Activated CD4-positive, alpha-beta T cell treated with anti-CD3 and anti-CD28 coated beads, Interleukin-2, amount 10 ng/mL, durations not matched to agents 7 days and 5 days (primary cell): ENCODE measurements around the gene USP28. TPM values are rescaled to one million over a fixed set of nuclear protein-coding genes. Genes with fewer than 3 reads are reported as not detected.
A peak's percentile ranks its signal among the peaks of the same experiment; 100 is the strongest.
"Not testable (repeated sequence)": the region's sequence is repeated elsewhere in the genome, so short reads cannot be mapped to it uniquely, and the experiment has no call there.

Experiments used
- CTCF ChIA-PET: fragments of 350-600 bp; sonication (Branson Sonifier 250); formaldehyde crosslinking; loops from one replicate; lab custom pipeline; 2021; ENCODE audit warnings: antibody characterized with exemption; lab: Charles Lee
- POLR2A ChIA-PET: fragments of 350-600 bp; sonication (Branson Sonifier 250); formaldehyde crosslinking; loops from one replicate; lab custom pipeline; 2021; ENCODE audit warnings: antibody characterized with exemption; lab: Charles Lee
- DNase-seq: peaks from one replicate; pipeline ENCODE4 v3.0.0-alpha.2; 2020
- H3K27ac Mint-ChIP-seq: one replicate; pipeline ENCODE4 v1.8.0; 2021; ENCODE audit warnings: mild to moderate bottlenecking, moderate library complexity, mixed read lengths
- H3K27me3 Mint-ChIP-seq: one replicate; pipeline ENCODE4 v1.8.0; 2021; ENCODE audit warnings: mixed read lengths
- H3K36me3 Mint-ChIP-seq: one replicate; pipeline ENCODE4 v1.8.0; 2021; ENCODE audit warnings: low read depth, mixed read lengths
- H3K4me1 Mint-ChIP-seq: one replicate; pipeline ENCODE4 v1.8.0; 2021; ENCODE audit warnings: mixed read lengths
- H3K4me3 Mint-ChIP-seq: one replicate; pipeline ENCODE4 v1.8.0; 2021; ENCODE audit warnings: mild to moderate bottlenecking, moderate library complexity, mixed read lengths
- H3K9me3 Mint-ChIP-seq: one replicate; pipeline ENCODE4 v1.8.0; 2021; ENCODE audit warnings: mixed read lengths
- total RNA-seq, 2 experiments: library from RNA; stranded (reverse); gene quantifications; one replicate each; pipeline ENCODE4 v1.2.3, GENCODE V29; 2021

Gene USP28
- total RNA-seq, 2 experiments from 2014 or later = 36.7 to 36.9 TPM

DNA sequence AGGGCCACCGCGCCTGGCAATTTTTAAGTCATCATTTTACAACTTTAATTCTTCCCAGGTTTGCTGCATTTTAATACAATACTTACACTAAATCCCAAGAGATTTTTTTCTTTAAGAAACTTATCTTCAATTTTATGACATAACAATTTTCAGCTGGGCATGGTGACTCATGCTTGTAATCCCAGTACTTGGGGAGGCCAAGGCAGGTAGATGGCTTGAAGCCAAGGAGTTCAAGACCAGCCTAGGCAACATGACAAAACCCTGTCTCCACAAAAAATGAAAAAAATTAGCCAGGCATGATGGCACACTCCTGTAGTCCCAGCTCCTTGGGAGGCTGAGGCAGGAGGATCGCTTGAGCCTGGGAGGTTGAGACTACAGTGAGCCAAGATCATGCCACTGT, 56.9 kb downstream of the USP28 start:
- H3K9me3 Mint-ChIP-seq = no peaks in the 10 kb centered on the region
- no peaks in the 10 kb centered on the region for H3K4me1 Mint-ChIP-seq
- ChIA-PET CTCF (interaction anchor here (1.1 to 1.5 kb wide), 2 partner anchors 21 to 23 kb away, joined by 3 read pairs; no protein-coding TSS in a partner anchor), POLR2A (no interaction called here)
- H3K27ac Mint-ChIP-seq = no peak overlapping the region
- DNase-seq = no peak
- H3K27me3 Mint-ChIP-seq = no peaks in the 10 kb centered on the region
- peaks cover 32% of the 10 kb centered on the region for H3K36me3 Mint-ChIP-seq
- H3K4me3 Mint-ChIP-seq = no peak overlapping the region

DNA sequence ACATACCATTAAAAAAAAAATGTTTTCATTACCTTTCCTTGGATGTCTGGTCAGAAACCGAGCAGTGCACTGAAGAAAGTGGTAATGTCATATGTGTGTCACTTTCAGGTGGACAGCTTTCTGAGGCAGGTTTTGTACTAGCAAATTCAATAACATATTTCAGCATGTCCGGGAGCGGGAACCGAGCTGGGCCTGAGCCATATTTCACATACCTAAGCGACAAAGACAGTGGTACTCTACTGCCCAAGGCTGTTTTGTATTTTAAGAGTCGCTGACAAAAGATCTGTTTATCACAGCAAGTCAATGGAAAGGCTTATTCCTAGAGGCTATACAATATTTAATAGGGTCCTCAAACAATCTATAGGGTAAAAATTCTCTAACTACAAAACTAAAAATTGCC, 57.7 kb downstream of the USP28 start:
- no peaks in the 10 kb centered on the region for H3K27me3 Mint-ChIP-seq
- H3K4me3 Mint-ChIP-seq = no peak overlapping the region
- peaks cover 32% of the 10 kb centered on the region for H3K36me3 Mint-ChIP-seq
- ChIA-PET CTCF (interaction anchor here (0.7 to 1.5 kb wide), 3 partner anchors 22 to 51 kb away, joined by 3 read pairs; no protein-coding TSS in a partner anchor), POLR2A (no interaction called here)
- no peak for DNase-seq
- H3K4me1 Mint-ChIP-seq = no peaks in the 10 kb centered on the region
- H3K27ac Mint-ChIP-seq = no peak overlapping the region
- H3K9me3 Mint-ChIP-seq = no peaks in the 10 kb centered on the region

DNA sequence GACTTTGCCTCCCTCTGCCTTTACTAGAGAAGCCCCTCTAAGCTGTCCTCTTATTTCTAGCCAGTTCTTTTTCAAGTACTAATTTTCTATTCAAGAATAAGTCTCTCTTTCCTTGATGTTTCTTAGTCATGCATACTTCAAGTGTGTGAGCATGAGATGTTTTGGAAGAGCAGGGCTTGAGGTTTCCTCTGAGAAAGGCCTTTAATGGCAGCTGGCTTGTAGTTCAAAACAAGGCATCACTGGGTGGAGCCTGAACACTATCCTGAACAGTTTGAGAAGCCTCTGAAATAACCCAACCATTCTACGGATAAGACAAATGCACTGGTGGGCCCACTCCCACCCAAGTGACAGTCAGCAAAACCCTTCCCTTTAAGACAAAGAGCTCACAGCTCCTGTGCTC, 58.2 kb downstream of the USP28 start:
- ChIA-PET POLR2A (no interaction called here), CTCF (interaction anchor here (0.7 to 1.5 kb wide), 3 partner anchors 22 to 52 kb away, joined by 3 read pairs; no protein-coding TSS in a partner anchor)
- Mint-ChIP-seq H3K4me1 (no peaks in the 10 kb centered on the region), H3K4me3 (no peak overlapping the region), H3K9me3 (no peaks in the 10 kb centered on the region), H3K36me3 (peaks cover 31% of the 10 kb centered on the region), H3K27me3 (no peaks in the 10 kb centered on the region), H3K27ac (no peak overlapping the region)
- DNase-seq = no peak

DNA sequence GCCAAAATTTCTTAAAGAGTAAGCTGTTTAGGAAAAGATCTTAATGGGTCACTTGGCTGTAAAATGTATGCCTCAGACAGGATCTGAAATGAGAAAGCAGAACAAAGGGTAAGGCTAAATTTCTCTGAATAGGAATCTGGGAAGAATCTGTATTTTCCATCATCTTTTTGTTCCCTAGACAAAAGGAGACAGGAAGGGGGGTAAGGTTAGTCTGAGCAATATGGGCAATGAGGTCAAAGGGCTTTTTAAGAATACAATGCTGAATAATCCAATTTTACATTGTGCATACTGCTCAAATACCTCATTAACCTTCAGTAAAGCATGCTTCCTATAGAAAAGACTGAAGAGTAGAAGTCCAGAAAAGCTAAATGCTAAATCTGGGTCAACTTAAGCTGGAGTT, 61.2 kb downstream of the USP28 start:
- no peaks in the 10 kb centered on the region for H3K9me3 Mint-ChIP-seq
- ChIA-PET POLR2A (no interaction called here), CTCF (interaction anchor here (0.7 kb wide), 1 partner anchor 136 kb away, joined by 3 read pairs; no protein-coding TSS in a partner anchor)
- peaks cover 23% of the 10 kb centered on the region for H3K36me3 Mint-ChIP-seq
- H3K4me1 Mint-ChIP-seq = no peaks in the 10 kb centered on the region
- H3K4me3 Mint-ChIP-seq = no peak overlapping the region
- H3K27me3 Mint-ChIP-seq = no peaks in the 10 kb centered on the region
- H3K27ac Mint-ChIP-seq = peak overlapping the region; percentile 9
- DNase-seq = no peak

DNA sequence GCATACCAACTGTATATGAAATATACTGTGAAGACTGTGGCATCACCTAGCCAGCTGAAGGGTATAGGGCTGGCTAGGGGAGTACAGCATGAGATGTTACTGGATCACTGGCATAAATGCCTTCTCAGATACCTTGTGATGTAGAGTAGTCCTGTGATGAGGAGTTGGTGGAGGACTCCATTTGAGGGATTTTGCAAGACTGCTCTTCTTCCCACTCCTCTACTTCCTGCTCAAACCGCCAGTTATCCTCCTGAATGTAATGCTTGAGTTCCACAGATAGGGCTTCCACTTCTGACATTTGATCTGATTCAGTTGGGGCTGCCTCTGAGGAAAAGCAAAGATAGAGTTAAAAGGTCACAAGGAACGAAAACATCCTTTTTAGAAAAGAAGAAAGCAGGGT, 66.4 kb downstream of the USP28 start:
- no peak for DNase-seq
- peaks cover 30% of the 10 kb centered on the region for H3K36me3 Mint-ChIP-seq
- ChIA-PET POLR2A (no interaction called here), CTCF (no interaction called here)
- H3K27me3 Mint-ChIP-seq = no peaks in the 10 kb centered on the region
- H3K4me1 Mint-ChIP-seq = no peaks in the 10 kb centered on the region
- no peaks in the 10 kb centered on the region for H3K9me3 Mint-ChIP-seq
- H3K4me3 Mint-ChIP-seq = no peak overlapping the region
- no peak overlapping the region for H3K27ac Mint-ChIP-seq

DNA sequence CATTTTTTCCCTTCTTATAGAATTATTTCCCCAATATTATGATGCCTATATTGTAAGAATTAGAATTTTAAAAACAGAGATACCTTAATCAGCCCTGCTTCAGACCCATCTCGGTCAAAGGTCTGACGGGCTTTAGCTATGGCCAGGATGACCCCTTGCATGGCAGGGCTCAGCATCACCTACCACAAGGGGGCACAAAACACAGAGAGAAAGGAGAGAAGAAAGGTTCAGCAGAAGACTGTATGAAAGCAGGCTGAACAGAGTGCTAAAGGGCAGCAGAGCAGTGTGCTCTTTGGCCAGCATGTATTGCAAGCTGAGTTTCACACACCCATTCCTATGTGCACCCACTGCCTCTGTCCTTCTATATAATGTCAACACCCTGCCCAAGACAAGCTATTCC, 69.0 kb downstream of the USP28 start:
- POLR2A ChIA-PET = interaction anchor here (0.6 kb wide), 1 partner anchor 10 kb away, joined by 4 read pairs; no protein-coding TSS in a partner anchor

DNA sequence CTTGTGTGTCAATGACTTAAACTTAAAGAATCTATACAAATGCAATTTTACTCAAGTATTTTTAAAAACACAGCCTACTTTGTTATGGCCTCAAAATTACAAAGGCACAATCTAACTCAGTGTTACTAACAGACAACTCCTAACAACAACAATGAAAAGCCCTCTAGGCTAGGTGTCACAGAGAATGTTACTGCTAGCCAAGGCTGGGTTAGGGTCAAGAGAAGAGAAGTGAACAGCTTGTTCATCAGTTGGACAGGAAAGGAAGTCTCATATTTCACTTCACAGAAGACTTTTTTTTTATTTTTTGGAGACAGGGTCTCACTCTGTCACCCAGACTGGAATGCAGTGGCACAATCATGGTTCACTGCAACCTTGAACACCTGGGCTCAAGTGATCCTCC, 69.7 kb downstream of the USP28 start:
- H3K27ac Mint-ChIP-seq = no peak overlapping the region
- DNase-seq = no peak
- H3K4me1 Mint-ChIP-seq = no peaks in the 10 kb centered on the region
- no peaks in the 10 kb centered on the region for H3K27me3 Mint-ChIP-seq
- ChIA-PET CTCF (interaction anchor here (1.6 kb wide), 1 partner anchor 9 kb away, joined by 3 read pairs; no protein-coding TSS in a partner anchor), POLR2A (no interaction called here)
- no peak overlapping the region for H3K4me3 Mint-ChIP-seq
- no peaks in the 10 kb centered on the region for H3K9me3 Mint-ChIP-seq
- H3K36me3 Mint-ChIP-seq = peaks cover 42% of the 10 kb centered on the region

More for the DNA sequence above, 69.0 kb downstream of the USP28 start:
- no peaks in the 10 kb centered on the region for H3K4me1 Mint-ChIP-seq
- H3K27me3 Mint-ChIP-seq = no peaks in the 10 kb centered on the region
- CTCF ChIA-PET = interaction anchor here (1.6 kb wide), 1 partner anchor 10 kb away, joined by 3 read pairs; no protein-coding TSS in a partner anchor
- H3K9me3 Mint-ChIP-seq = no peaks in the 10 kb centered on the region
- H3K36me3 Mint-ChIP-seq = peaks cover 35% of the 10 kb centered on the region
- no peak overlapping the region for H3K4me3 Mint-ChIP-seq
- no peak overlapping the region for H3K27ac Mint-ChIP-seq
- DNase-seq = peak; percentile 39

DNA sequence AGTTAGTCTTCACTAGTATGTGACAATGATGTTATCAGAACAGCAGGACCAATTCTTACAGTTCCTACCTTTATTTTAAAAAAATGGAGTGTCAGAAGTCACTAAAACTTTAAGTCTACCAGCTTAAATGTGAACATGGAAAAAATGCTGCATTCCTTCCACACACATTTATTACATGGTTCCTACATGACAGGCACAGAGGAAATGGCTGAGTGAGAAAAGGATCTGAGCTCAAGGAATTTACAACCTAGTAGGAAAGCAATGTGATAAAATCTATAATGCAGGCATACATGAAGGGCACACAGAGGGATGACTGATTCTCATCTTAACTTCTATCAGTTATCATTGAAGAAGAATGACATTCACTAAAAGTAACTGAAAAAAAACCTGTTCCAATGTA, 72.8 kb downstream of the USP28 start:
- no peak overlapping the region for H3K27ac Mint-ChIP-seq
- ChIA-PET POLR2A (no interaction called here), CTCF (no interaction called here)
- H3K36me3 Mint-ChIP-seq = peaks cover 44% of the 10 kb centered on the region
- H3K4me3 Mint-ChIP-seq = no peak overlapping the region
- H3K9me3 Mint-ChIP-seq = no peaks in the 10 kb centered on the region
- H3K27me3 Mint-ChIP-seq = no peaks in the 10 kb centered on the region
- DNase-seq = no peak
- H3K4me1 Mint-ChIP-seq = no peaks in the 10 kb centered on the region

DNA sequence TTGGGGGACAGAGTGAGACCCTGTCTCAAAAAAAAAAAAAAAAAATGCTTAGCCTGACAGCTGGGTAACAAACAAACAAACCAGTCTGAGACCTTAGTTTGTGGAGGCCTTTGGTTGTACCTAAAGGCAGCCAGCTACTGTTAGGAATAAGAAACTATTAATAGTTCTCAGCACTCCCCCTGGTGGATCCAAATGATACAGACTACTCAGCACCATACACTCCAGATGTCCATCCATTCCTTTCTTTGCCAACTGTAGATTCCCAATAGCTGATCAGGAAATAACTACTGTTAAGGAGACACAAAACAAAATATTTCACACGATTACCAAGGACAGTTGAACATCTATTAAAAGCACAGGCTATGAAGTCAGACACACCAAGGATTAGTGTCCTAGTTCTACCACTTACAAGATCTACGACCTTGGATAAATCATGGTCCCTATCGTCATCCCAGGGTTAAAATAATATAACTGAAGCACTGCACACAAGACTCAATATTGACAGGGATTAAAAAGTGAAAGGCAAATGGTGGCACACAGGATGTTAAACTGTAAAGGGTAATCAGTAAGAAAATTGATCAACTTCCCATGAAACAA, 78.6 kb downstream of the USP28 start:
- no peaks in the 10 kb centered on the region for H3K4me1 Mint-ChIP-seq
- H3K4me3 Mint-ChIP-seq = no peak overlapping the region
- no peaks in the 10 kb centered on the region for H3K9me3 Mint-ChIP-seq
- DNase-seq = peak; percentile 28
- ChIA-PET POLR2A (interaction anchor here (0.6 kb wide), 2 partner anchors 10 to 465 kb away, joined by 3 to 4 read pairs; no protein-coding TSS in a partner anchor), CTCF (interaction anchor here (0.7 to 1.7 kb wide), 7 partner anchors 8 to 116 kb away, joined by 3 to 5 read pairs (median 3); partner anchors contain the start of gene ZW10)
- no peak overlapping the region for H3K27ac Mint-ChIP-seq
- no peaks in the 10 kb centered on the region for H3K27me3 Mint-ChIP-seq
- peaks cover 24% of the 10 kb centered on the region for H3K36me3 Mint-ChIP-seq

DNA sequence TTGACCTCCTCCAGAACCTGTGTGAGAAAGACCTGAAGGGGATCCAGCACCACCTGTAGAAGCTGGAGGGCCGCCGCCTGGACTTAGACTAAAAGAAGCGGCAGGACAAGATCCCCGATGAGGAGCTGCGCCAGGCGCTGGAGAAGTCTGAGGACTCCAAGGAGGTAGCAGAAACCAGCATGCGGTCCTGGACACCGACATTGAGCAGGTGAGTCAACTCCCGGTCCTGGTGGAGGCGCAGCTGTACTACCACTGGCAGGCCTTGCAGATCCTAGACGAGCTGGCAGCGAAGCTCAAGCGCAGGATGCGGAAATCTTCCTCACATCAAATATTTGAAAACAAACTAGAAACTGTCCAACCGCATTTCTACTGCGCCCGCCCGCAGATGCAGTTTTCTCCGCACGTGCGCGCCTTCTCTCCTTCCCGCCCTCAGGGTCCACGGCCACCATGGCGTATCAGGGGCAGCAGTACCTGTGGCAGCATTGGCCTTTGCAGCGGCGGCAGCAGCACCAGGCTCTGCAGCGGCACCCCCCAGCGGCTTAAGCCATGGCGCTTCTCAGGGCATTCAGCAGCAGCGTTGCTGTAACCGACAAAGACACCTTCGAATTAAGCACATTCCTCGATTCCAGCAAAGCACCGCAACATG, 85.6 kb downstream of the USP28 start:
- H3K27ac Mint-ChIP-seq = no peak overlapping the region

DNA sequence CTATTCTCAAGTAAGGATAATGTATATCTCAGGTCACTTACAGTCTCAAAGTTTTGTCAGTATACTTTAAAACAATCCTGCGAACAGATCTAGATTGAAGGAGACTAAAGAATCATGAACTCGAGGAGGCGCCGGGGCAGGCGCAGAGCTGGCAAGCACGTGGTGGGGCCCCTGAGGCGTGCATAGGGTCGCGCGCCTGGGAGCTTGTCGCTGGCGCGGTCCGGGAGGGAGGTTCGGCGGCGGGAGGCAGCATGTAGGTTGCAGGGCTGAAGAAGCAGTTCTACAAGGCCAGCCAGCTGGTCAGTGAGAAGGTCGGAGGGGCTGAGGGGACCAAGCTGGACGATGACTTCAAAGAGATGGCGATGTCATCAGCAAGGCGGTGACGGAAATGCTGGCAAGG, 86.4 kb downstream of the USP28 start:
- H3K4me1 Mint-ChIP-seq, H3K36me3 Mint-ChIP-seq, DNase-seq, H3K4me3 Mint-ChIP-seq, POLR2A ChIA-PET, H3K27ac Mint-ChIP-seq, H3K27me3 Mint-ChIP-seq, H3K9me3 Mint-ChIP-seq: not testable (repeated sequence)
- CTCF ChIA-PET = interaction anchor here (0.9 kb wide), 1 partner anchor 34 kb away, joined by 4 read pairs; no protein-coding TSS in a partner anchor

More for the DNA sequence above, 85.6 kb downstream of the USP28 start:
- H3K4me1 Mint-ChIP-seq = no peaks in the 10 kb centered on the region
- no peak for DNase-seq
- H3K36me3 Mint-ChIP-seq = no peaks in the 10 kb centered on the region
- POLR2A ChIA-PET = no interaction called here
- CTCF ChIA-PET = no interaction called here
- no peak overlapping the region for H3K4me3 Mint-ChIP-seq
- no peaks in the 10 kb centered on the region for H3K9me3 Mint-ChIP-seq
- H3K27me3 Mint-ChIP-seq = no peaks in the 10 kb centered on the region

DNA sequence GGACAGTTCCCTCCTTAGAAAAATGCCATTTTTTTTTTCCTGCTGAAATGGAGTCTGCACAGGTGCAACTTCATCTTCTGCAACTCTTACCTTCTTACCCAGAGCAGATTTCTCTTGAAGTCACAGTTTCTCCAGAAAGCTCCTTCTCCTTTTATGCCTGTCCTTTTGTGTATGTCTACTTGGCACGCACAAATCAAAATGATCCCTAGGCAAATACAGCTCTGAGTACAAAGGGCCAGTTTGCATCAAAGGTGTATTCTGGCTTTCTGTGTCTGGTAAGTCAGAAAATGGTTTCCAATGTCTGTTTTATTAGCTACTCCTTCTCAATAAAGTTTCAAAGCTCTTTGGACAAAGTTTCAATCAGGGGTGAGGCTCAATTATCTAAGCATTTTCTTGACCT, 93.2 kb downstream of the USP28 start:
- POLR2A ChIA-PET = no interaction called here
- peaks cover 27% of the 10 kb centered on the region for H3K27me3 Mint-ChIP-seq

DNA sequence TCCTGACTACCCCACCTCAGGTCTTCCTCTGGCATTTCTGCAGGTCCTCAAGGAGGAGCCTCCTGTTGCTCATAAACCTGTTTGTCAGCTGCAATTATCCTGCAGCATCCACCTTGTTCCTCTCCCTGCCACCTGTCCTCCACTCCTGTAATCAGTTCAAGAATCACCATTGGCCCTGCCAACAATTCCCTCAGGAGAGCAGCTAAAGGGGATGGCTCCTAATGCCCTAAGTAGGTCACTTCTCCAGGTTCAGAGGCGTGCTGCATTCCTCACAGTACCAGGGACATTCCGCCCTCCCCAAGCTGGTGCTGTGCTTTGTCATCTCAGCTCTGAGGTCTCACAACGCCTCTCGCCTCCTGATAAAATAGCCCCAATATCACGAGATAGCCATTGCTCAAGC, 93.7 kb downstream of the USP28 start:
- Mint-ChIP-seq H3K4me3 (no peak overlapping the region), H3K9me3 (no peaks in the 10 kb centered on the region)

More for the DNA sequence above, 93.2 kb downstream of the USP28 start:
- CTCF ChIA-PET = interaction anchor here (1.6 kb wide), 1 partner anchor 14 kb away, joined by 5 read pairs; no protein-coding TSS in a partner anchor
- H3K36me3 Mint-ChIP-seq = no peaks in the 10 kb centered on the region
- no peak overlapping the region for H3K4me3 Mint-ChIP-seq
- H3K4me1 Mint-ChIP-seq = no peaks in the 10 kb centered on the region
- no peak overlapping the region for H3K27ac Mint-ChIP-seq
- H3K9me3 Mint-ChIP-seq = no peaks in the 10 kb centered on the region
- DNase-seq = no peak

More for the DNA sequence above, 93.7 kb downstream of the USP28 start:
- DNase-seq = no peak
- ChIA-PET POLR2A (no interaction called here), CTCF (interaction anchor here (1.6 kb wide), 1 partner anchor 15 kb away, joined by 5 read pairs; no protein-coding TSS in a partner anchor)
- Mint-ChIP-seq H3K27ac (no peak overlapping the region), H3K4me1 (no peaks in the 10 kb centered on the region), H3K27me3 (peaks cover 27% of the 10 kb centered on the region), H3K36me3 (no peaks in the 10 kb centered on the region)
